GM19372 (cell line): ENCODE data around the gene SHANK2.

Experiments
- ATAC-seq: cut with Tn5 transposase; IDR thresholded peaks from one replicate; pipeline ENCODE4 v1.9.1; 2021; ENCODE audit warnings: mild to moderate bottlenecking, low read depth, moderate library complexity; ENCODE audit not compliant: unreplicated experiment

SHANK2 gene

GRCh38 chr11:71252269-71252769 lies at the start of gene SHANK2:
TSS of gene SHANK2 (minus strand) at chr11:71252577. CDS start at chr11:71147326, 105,251 bp downstream.
- ATAC-seq = no peak

GRCh38 chr11:71301858-71302533 lies 49.6 kb upstream of the SHANK2 start:
- ATAC-seq = no peak

- no peak for ATAC-seq
Measured at GRCh38 chr11:71301046-71301857, 48.9 kb upstream of the SHANK2 start.

GRCh38 chr11:71300187-71300586 lies 47.8 kb upstream of the SHANK2 start:
- no peak for ATAC-seq

DNA sequence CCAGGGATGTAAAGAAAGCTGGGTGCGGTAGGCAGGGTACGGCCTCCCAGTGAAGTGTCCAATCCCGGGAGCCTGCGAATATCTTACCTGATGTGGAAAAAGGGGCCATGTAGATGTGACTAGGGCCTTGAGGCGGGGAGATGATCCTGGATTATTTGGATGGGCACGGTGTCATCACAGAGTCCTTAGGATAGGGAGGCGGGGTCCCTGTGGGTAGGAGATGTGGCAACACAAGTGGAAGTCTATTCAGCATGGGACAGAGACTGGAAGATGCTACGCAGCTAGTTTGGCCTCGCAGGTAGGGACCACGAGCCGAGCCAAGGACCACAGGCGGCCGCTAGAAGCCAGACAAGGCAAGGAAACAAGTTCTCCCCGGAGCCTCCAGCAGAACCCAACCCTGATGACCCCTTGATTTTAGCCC lies 46.4 kb upstream of the SHANK2 start:
- ATAC-seq = no peak

- ATAC-seq = no peak
Measured at GRCh38 chr11:71298016-71298550, 45.7 kb upstream of the SHANK2 start.

GRCh38 chr11:71294846-71295600 lies 42.6 kb upstream of the SHANK2 start:
- no peak for ATAC-seq

DNA sequence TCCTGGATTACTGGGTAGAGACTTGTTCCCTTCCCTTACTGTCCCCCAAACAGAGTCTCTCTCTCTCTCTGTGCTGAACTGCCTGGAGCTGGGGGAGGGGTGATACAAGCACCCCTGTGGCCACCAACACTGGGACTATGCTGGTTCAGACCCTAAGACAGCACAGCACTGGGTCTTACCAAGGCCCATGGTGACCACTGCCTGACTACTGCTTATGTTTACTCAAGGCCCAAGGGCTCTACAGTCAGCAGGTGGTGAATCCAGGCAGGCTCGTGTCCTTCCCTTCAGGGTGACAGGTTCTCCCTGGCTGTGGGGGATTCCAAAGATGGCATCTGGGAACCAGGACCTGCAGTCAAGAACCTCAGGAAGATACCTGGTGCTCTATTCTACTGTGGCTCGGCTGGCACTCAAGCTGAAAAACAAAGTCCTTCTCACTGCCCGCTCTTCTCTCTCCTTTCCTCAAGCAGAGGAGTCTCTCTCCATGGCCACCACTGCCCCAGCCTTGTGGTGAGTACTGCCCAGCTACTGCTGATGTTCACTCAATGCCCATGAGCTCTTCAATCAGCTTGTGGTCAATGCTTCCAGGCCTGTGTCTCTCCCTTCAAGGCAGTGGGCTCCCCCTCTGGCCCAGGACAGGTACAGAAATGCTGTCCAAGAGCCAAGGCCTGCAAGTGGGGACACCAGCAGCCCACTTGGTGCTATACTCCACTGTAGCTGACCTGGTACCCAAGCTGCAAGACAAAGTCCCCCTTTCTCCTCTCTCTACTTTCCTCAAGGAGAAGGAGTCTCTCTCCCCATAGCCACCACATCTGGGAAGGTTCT lies 41.8 kb upstream of the SHANK2 start:
- no peak for ATAC-seq

GRCh38 chr11:71286701-71287643 lies 34.6 kb upstream of the SHANK2 start:
- no peak for ATAC-seq

DNA sequence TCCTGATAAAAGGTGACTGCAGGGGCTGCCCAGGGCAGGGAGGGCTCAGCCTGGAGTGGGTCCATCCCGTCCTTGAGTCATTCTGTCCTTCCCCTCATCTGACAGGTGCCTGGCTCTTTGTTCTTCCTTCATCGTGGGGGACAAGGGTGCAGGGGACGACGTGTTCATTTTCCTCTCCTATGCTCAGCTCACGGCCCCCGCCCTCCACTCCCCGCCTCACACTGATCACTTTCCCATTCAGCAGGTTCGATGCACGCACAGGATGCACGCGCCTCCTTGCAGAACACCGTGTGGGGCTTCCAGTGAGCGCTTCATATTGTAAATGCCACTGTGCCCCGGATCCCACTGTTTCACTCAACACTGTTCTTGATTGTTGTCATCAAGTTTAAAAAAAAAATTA lies 32.7 kb upstream of the SHANK2 start:
- no peak for ATAC-seq

DNA sequence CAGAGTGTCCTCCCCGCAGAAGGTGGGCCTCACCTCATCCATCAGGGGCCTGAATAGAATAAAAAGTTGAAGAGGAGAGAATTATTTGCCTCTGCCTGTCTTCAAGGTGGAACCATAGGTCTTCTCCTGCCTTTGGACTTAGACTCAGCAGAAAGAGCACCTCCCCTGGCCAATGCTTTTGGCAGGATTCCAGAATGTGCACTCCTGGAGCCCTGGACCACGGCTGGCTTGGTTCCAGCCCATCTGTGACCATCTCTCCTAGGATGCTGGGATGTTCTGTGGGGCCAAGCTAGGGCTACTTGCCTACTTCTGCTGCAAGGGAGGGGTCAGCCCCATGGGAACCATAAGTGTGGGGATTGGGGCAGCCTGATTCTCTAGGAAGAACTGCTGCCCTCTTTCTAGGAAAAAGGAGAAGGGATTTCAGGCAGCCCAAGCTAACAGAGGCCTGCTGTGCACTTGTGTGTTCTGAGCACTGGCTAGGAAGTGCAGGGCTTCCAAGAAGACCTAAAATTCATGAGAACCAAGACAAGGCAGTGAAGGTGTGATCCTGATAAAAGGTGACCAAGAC lies 32.2 kb upstream of the SHANK2 start:
- no peak for ATAC-seq

- no peak for ATAC-seq
Measured at GRCh38 chr11:71283971-71284441, 31.6 kb upstream of the SHANK2 start.

- ATAC-seq = no peak
Measured at GRCh38 chr11:71282581-71283351, 30.4 kb upstream of the SHANK2 start.

DNA sequence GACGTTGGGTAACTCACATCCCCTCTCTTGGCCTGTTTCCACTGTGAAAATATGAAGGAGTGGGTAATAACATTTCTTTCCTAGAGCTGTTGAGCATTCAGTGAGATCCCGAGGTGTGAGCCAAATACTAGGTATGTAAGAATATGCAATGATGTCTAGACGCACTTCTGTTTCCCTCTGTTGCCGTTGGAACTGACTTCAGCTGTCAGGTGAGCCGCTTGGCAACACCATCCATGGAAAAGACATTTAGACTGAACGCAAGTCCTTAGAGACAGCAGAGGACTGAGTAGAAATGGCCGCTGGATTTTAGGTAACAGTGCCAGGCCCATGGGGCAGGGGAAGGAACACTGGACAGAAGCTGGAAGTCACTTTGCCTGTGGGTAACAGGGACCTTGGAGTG lies 29.5 kb upstream of the SHANK2 start:
- ATAC-seq = no peak

DNA sequence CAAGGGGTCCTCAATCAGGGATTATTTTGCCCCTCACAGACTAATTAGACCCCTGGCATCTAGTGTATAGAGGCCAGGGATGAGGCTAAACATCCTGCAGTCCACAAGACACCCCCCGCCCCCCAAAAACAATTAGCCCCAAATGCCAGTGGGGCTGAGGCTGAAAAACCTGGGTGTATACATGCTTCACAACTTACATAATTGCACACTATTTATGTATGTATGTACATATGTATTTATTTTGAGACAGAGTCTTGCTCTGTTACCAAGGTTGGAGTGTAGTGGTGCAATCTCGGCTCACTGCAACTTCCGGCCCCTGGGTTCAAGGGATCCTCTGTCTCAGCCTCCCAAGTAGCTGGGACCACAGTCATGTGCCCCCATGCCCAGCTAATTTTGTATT lies 28.8 kb upstream of the SHANK2 start:
- no peak for ATAC-seq

GRCh38 chr11:71279916-71280645 lies 27.7 kb upstream of the SHANK2 start:
- no peak for ATAC-seq

GRCh38 chr11:71272161-71272560 lies 19.8 kb upstream of the SHANK2 start:
- no peak for ATAC-seq
